Thyroid gland (tissue), 4 donors: ENCODE data around the gene LRP1-AS.

Experiments used
- POLR2A ChIP-seq, 2 donors: fragments of 450-650 bp; IDR thresholded peaks; one replicate each; pipeline ENCODE4 v1.6.1; 2017; ENCODE audit warnings: antibody characterized with exemption in 2 of 2, mild to moderate bottlenecking in 2 of 2, moderate library complexity in 1 of 2
- TF ChIP-seq, protein P1 (sequence below), 6 experiments: fragments of 200-600 bp in 3 of 6; fragments of 450-650 bp in 3 of 6; sonication (generic) in 3 of 6; IDR thresholded peaks; one replicate each; pipeline ENCODE4 v1.5.1; 2016 to 2019; ENCODE audit warnings: antibody characterized with exemption in 6 of 6, mild to moderate bottlenecking in 2 of 6, inconsistent platforms in 1 of 6, moderate library complexity in 1 of 6

DNA sequence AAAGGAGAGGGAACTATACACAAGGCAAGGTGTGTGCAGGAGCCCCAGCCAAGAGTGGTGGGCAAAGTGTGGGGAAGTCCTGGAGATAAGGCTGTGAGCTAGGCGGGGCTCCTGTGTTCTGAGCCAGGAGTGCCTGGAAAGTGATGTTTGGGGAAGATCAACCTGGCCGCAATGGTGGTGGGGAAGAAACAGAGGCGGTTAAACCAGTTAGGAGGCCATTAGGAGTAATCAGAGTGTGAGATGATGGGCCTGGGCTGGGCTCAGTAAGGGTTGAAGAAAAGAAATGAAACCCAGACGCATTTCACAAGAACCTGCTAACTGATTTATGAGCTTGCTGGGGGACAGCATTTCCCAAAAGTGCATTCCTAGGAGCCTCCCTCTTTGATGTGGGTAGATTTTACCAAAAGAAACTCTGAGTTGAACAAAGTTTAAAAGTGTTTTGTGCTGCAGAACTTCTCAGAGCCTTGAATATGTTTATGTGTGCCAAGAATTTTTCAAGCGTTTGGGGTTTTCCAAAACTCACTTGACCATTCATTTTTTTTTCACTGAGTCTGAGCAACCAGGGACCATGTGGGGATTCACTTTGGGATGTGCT is 34.2 kb upstream of the LRP1-AS start:
- TF ChIP-seq POLR2A (IDR thresholded peaks at IDR 0.05), result no peak
- TF ChIP-seq, protein P1, sequence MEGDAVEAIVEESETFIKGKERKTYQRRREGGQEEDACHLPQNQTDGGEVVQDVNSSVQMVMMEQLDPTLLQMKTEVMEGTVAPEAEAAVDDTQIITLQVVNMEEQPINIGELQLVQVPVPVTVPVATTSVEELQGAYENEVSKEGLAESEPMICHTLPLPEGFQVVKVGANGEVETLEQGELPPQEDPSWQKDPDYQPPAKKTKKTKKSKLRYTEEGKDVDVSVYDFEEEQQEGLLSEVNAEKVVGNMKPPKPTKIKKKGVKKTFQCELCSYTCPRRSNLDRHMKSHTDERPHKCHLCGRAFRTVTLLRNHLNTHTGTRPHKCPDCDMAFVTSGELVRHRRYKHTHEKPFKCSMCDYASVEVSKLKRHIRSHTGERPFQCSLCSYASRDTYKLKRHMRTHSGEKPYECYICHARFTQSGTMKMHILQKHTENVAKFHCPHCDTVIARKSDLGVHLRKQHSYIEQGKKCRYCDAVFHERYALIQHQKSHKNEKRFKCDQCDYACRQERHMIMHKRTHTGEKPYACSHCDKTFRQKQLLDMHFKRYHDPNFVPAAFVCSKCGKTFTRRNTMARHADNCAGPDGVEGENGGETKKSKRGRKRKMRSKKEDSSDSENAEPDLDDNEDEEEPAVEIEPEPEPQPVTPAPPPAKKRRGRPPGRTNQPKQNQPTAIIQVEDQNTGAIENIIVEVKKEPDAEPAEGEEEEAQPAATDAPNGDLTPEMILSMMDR (IDR thresholded peaks at IDR 0.05), result no peak
